Endothelial cell (in vitro differentiated cells): ENCODE results near the gene BRSK1. TPM values are rescaled to one million over a fixed set of nuclear protein-coding genes. Genes with fewer than 3 reads are reported as not detected.
A peak's percentile ranks its signal among the peaks of the same experiment; 100 is the strongest.

Experiments used
- DNase-seq: peaks from one replicate; pipeline ENCODE4 v3.0.0; 2021; ENCODE audit warnings: low spot score
- H3K27ac Mint-ChIP-seq: one replicate; pipeline ENCODE4 v1.8.0; 2021; ENCODE audit warnings: mixed read lengths, inconsistent platforms; ENCODE audit not compliant: unreplicated experiment
- H3K27me3 Mint-ChIP-seq: one replicate; pipeline ENCODE4 v1.8.0; 2021; ENCODE audit warnings: mild to moderate bottlenecking, moderate library complexity, mixed read lengths, inconsistent platforms; ENCODE audit not compliant: unreplicated experiment
- H3K36me3 Mint-ChIP-seq: one replicate; pipeline ENCODE4 v1.8.0; 2021; ENCODE audit warnings: mild to moderate bottlenecking, low read depth, mixed read lengths, inconsistent platforms; ENCODE audit not compliant: unreplicated experiment
- H3K4me1 Mint-ChIP-seq: one replicate; pipeline ENCODE4 v1.8.0; 2021; ENCODE audit warnings: mild to moderate bottlenecking, mixed read lengths, inconsistent platforms; ENCODE audit not compliant: unreplicated experiment
- H3K4me3 Mint-ChIP-seq: one replicate; pipeline ENCODE4 v1.8.0; 2021; ENCODE audit warnings: mild to moderate bottlenecking, mixed read lengths, inconsistent platforms; ENCODE audit not compliant: unreplicated experiment
- H3K9me3 Mint-ChIP-seq: one replicate; pipeline ENCODE4 v1.8.0; 2021; ENCODE audit warnings: mixed read lengths, inconsistent platforms; ENCODE audit not compliant: unreplicated experiment
- CTCF ChIP-seq: fragments of 200-600 bp; sonication (generic); IDR thresholded peaks from one replicate; pipeline ENCODE4 v1.5.0; 2021; ENCODE audit warnings: antibody characterized with exemption; ENCODE audit not compliant: unreplicated experiment
- long read RNA-seq: library from polyadenylated mRNA; unstranded; transcript quantifications from one replicate; pipeline ENCODE4 v2.0.0, GENCODE V29; 2020; ENCODE audit not compliant: unreplicated experiment
- total RNA-seq: library from RNA; stranded (reverse); fragmentation: NEBNext Ultra II Directional; extraction: Animal tissue kit (Norgen Biotek cat#: 25700); gene quantifications from one replicate; pipeline ENCODE4 v1.2.1, GENCODE V29; 2021; ENCODE audit not compliant: unreplicated experiment

BRSK1 gene
- total RNA-seq = 14.1 TPM
- long read RNA-seq = 0 reads

GRCh38 chr19:55283548-55284377, at the start of gene BRSK1:
TSS of gene BRSK1 (plus strand) at chr19:55283997. CDS start at chr19:55284443, 446 bp downstream.
- H3K27me3 Mint-ChIP-seq = peaks cover 19% of the 10 kb centered on the region
- DNase-seq = peak; percentile 54
- no peaks in the 10 kb centered on the region for H3K9me3 Mint-ChIP-seq
- no peak for TF ChIP-seq CTCF
- H3K4me1 Mint-ChIP-seq = peaks cover 7% of the 10 kb centered on the region
- H3K27ac Mint-ChIP-seq = peak within 1 kb of the TSS; percentile 57
- peak within 1 kb of the TSS; percentile 86 for H3K4me3 Mint-ChIP-seq
- no peaks in the 10 kb centered on the region for H3K36me3 Mint-ChIP-seq

GRCh38 chr19:55238030-55238429, 45.8 kb upstream of the BRSK1 start:
- H3K27ac Mint-ChIP-seq = no peak overlapping the region
- H3K36me3 Mint-ChIP-seq = peaks cover 53% of the 10 kb centered on the region
- H3K9me3 Mint-ChIP-seq = no peaks in the 10 kb centered on the region
- peaks cover 5% of the 10 kb centered on the region for H3K27me3 Mint-ChIP-seq
- TF ChIP-seq CTCF = no peak
- no peaks in the 10 kb centered on the region for H3K4me1 Mint-ChIP-seq
- H3K4me3 Mint-ChIP-seq = no peak overlapping the region
- no peak for DNase-seq

GRCh38 chr19:55239004-55239403, 44.8 kb upstream of the BRSK1 start:
- Mint-ChIP-seq H3K27ac (no peak overlapping the region), H3K4me1 (no peaks in the 10 kb centered on the region), H3K27me3 (peaks cover 5% of the 10 kb centered on the region), H3K9me3 (no peaks in the 10 kb centered on the region), H3K4me3 (no peak overlapping the region), H3K36me3 (peaks cover 59% of the 10 kb centered on the region)
- no peak for DNase-seq
- TF ChIP-seq CTCF = no peak

GRCh38 chr19:55240713-55241020, 43.1 kb upstream of the BRSK1 start:
- H3K4me1 Mint-ChIP-seq = no peaks in the 10 kb centered on the region
- no peak overlapping the region for H3K27ac Mint-ChIP-seq
- peaks cover 6% of the 10 kb centered on the region for H3K27me3 Mint-ChIP-seq
- H3K36me3 Mint-ChIP-seq = peaks cover 52% of the 10 kb centered on the region
- TF ChIP-seq CTCF = no peak
- H3K4me3 Mint-ChIP-seq = peak overlapping the region; percentile 57
- no peaks in the 10 kb centered on the region for H3K9me3 Mint-ChIP-seq
- no peak for DNase-seq

- DNase-seq = no peak
- H3K4me1 Mint-ChIP-seq = no peaks in the 10 kb centered on the region
- H3K4me3 Mint-ChIP-seq = no peak overlapping the region
- H3K36me3 Mint-ChIP-seq = peaks cover 47% of the 10 kb centered on the region
- TF ChIP-seq CTCF = no peak
- H3K9me3 Mint-ChIP-seq = no peaks in the 10 kb centered on the region
- no peak overlapping the region for H3K27ac Mint-ChIP-seq
- H3K27me3 Mint-ChIP-seq = peaks cover 7% of the 10 kb centered on the region
Measured at GRCh38 chr19:55241143-55241934, 42.5 kb upstream of the BRSK1 start.
